Fibroblast of mammary gland (primary cell): Measurements from ENCODE around the gene C15orf40.
A peak's percentile ranks its signal among the peaks of the same experiment; 100 is the strongest.

Source experiments
- DNase-seq: peaks from one replicate; pipeline ENCODE4 v3.0.0-alpha.2; 2010; ENCODE audit warnings: low read depth
- H3K4me3 ChIP-seq: 2 replicates; pipeline ENCODE4 v1.5.1; 2011; ENCODE audit warnings: low read depth, mild to moderate bottlenecking, low read length, moderate library complexity; ENCODE audit not compliant: control insufficient read depth
- CTCF ChIP-seq: conservative IDR thresholded peaks from 2 replicates; pipeline ENCODE4 v1.5.1; 2011; ENCODE audit warnings: low read depth, low read length, inconsistent platforms; ENCODE audit not compliant: control insufficient read depth, insufficient read depth

C15orf40 gene

GRCh38 chr15:82970696-82971095, 40.7 kb downstream of the C15orf40 start:
- TF ChIP-seq CTCF, result no peak
- no peak overlapping the region for H3K4me3 ChIP-seq
- DNase-seq, result no peak

- no peak for DNase-seq
- no peak overlapping the region for H3K4me3 ChIP-seq
- TF ChIP-seq CTCF, result no peak
Observed at GRCh38 chr15:82970078-82970686, 41.3 kb downstream of the C15orf40 start.

- H3K4me3 ChIP-seq, result no peak overlapping the region
- TF ChIP-seq CTCF, result no peak
- no peak for DNase-seq
Observed at GRCh38 chr15:82969353-82969752, 42.1 kb downstream of the C15orf40 start.

- peak; percentile 45 for DNase-seq
- TF ChIP-seq CTCF, result no peak
- H3K4me3 ChIP-seq, result no peak overlapping the region
Observed at GRCh38 chr15:82968066-82968465, 43.4 kb downstream of the C15orf40 start.

GRCh38 chr15:82966671-82967071, 44.8 kb downstream of the C15orf40 start:
- no peak for TF ChIP-seq CTCF
- no peak for DNase-seq
- H3K4me3 ChIP-seq, result no peak overlapping the region

GRCh38 chr15:82964890-82965289, 46.5 kb downstream of the C15orf40 start:
- no peak overlapping the region for H3K4me3 ChIP-seq
- no peak for DNase-seq
- no peak for TF ChIP-seq CTCF
